Stimulated activated CD4-positive, alpha-beta T cell treated with anti-CD3 and anti-CD28 coated beads, Interleukin-4, amount 100 ng/mL, for 4 hours (primary cell): ENCODE data around the gene STRIP2.
"Not testable (repeated sequence)": the region's sequence is repeated elsewhere in the genome, so short reads cannot be mapped to it uniquely, and the experiment has no call there.

Experiments used
- DNase-seq, 2 experiments: peaks; one replicate each; pipeline ENCODE4 v3.0.0-alpha.2; 2020

STRIP2 gene

GRCh38 chr7:129534558-129535274 is 100.5 kb downstream of the STRIP2 start:
- not testable (repeated sequence) for DNase-seq

DNA sequence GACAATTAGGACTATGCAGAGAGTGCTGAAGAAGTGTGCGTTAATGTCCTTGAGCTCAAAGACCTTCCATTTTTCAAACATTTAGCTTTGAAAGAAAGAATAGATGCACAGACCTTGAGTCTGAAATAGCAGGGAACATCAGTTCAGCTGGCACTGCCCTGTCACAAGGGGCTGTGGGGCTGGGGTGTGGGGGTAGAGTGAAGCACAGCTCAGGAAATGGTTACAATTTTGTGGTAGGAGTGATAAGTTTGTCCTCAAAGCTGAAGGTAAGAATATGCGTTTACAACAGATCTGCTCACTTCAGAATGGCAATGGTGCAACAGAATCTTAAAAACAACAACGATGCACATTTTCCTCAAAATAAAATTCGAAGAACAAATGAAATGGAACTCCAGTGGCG is 101.7 kb downstream of the STRIP2 start:
- DNase-seq, result no peak

GRCh38 chr7:129536323-129536722 is 102.1 kb downstream of the STRIP2 start:
- DNase-seq, result no peak
